Liver (tissue), 9 donors: Measurements from ENCODE around the gene ZNF354C. TPM values are rescaled to one million over a fixed set of nuclear protein-coding genes. Genes with fewer than 3 reads are reported as not detected.
A peak's percentile ranks its signal among the peaks of the same experiment; 100 is the strongest.

Experiments used
- DNase-seq: peaks from one replicate; pipeline ENCODE4 v3.0.0-alpha.2; 2017; ENCODE audit warnings: low spot score
- H3K27ac ChIP-seq, 2 donors: one replicate each; pipeline ENCODE4 v1.7.0; 2013; ENCODE audit warnings: inconsistent platforms in 2 of 2, low read length in 2 of 2, control low read depth in 1 of 2, low read depth in 1 of 2, mild to moderate bottlenecking in 1 of 2
- H3K27me3 ChIP-seq, 4 donors: one replicate each; pipeline versions ENCODE4 v1.6.1 to v1.7.0; 2013; ENCODE audit warnings: low read length in 3 of 4, inconsistent platforms in 1 of 4, mild to moderate bottlenecking in 1 of 4, moderate library complexity in 1 of 4; ENCODE audit not compliant: control insufficient read depth in 4 of 4, insufficient read depth in 4 of 4
- H3K36me3 ChIP-seq, 4 donors: one replicate each; pipeline versions ENCODE4 v1.6.1 to v1.7.0; 2013; ENCODE audit warnings: low read length in 3 of 4, mild to moderate bottlenecking in 3 of 4, low read depth in 1 of 4, moderate library complexity in 1 of 4; ENCODE audit not compliant: control insufficient read depth in 4 of 4, insufficient read depth in 3 of 4
- H3K4me1 ChIP-seq, 4 donors: one replicate each; pipeline versions ENCODE4 v1.6.1 to v1.7.0; 2013; ENCODE audit warnings: low read length in 3 of 4, mild to moderate bottlenecking in 3 of 4, moderate library complexity in 1 of 4; ENCODE audit not compliant: control insufficient read depth in 4 of 4, insufficient read depth in 4 of 4
- H3K4me3 ChIP-seq, 3 donors: one replicate each; pipeline versions ENCODE4 v1.6.1 to v1.7.0; 2013; ENCODE audit warnings: low read length in 3 of 3, control low read depth in 1 of 3, low read depth in 1 of 3, mild to moderate bottlenecking in 1 of 3
- H3K9ac ChIP-seq, 2 donors: one replicate each; pipeline ENCODE4 v1.7.0; 2013; ENCODE audit warnings: low read length in 2 of 2, mild to moderate bottlenecking in 2 of 2, moderate library complexity in 2 of 2, control low read depth in 1 of 2, low read depth in 1 of 2
- H3K9me3 ChIP-seq, 4 donors: one replicate each; pipeline versions ENCODE4 v1.6.1 to v1.7.0; 2013; ENCODE audit warnings: low read length in 3 of 4; ENCODE audit not compliant: control insufficient read depth in 4 of 4
- CTCF ChIP-seq: fragments of 150-350 bp; IDR thresholded peaks from 2 replicates; pipeline ENCODE4 v1.5.1; 2017; ENCODE audit warnings: improper control_type of control experiment, low read depth, low read length; ENCODE audit not compliant: missing input control
- FOXA1 ChIP-seq: IDR thresholded peaks from 2 replicates; pipeline ENCODE4 v1.6.1; 2016; ENCODE audit warnings: antibody characterized with exemption
- FOXA2 ChIP-seq: IDR thresholded peaks from 2 replicates; pipeline ENCODE4 v1.6.1; 2016; ENCODE audit warnings: antibody characterized with exemption
- GABPA ChIP-seq, 2 donors: IDR thresholded peaks in 1 of 2; conservative IDR thresholded peaks in 1 of 2; 2 replicates each; pipeline ENCODE4 v1.6.1; 2016; ENCODE audit warnings: antibody characterized with exemption in 2 of 2, mild to moderate bottlenecking in 1 of 2, moderate library complexity in 1 of 2
- HNF4A ChIP-seq, 2 donors: conservative IDR thresholded peaks; 2 replicates each; pipeline ENCODE4 v1.6.1; 2016; ENCODE audit warnings: antibody characterized with exemption in 2 of 2, mild to moderate bottlenecking in 2 of 2
- HNF4G ChIP-seq: IDR thresholded peaks from 2 replicates; pipeline ENCODE4 v1.6.1; 2016; ENCODE audit warnings: antibody characterized with exemption
- JUND ChIP-seq, 2 donors: IDR thresholded peaks; 2 replicates each; pipeline ENCODE4 v1.6.1; 2016; ENCODE audit warnings: antibody characterized with exemption in 2 of 2
- RAD21 ChIP-seq, 2 donors: IDR thresholded peaks; 2 replicates each; pipeline ENCODE4 v1.6.1; 2016; ENCODE audit warnings: antibody characterized with exemption in 2 of 2, mild to moderate bottlenecking in 2 of 2
- RXRA ChIP-seq, 2 donors: IDR thresholded peaks; 2 replicates each; pipeline ENCODE4 v1.6.1; 2017 to 2018; ENCODE audit warnings: antibody characterized with exemption in 2 of 2, mild to moderate bottlenecking in 1 of 2
- SP1 ChIP-seq: IDR thresholded peaks from 2 replicates; pipeline ENCODE4 v1.6.1; 2018; ENCODE audit warnings: antibody characterized with exemption, mild to moderate bottlenecking
- YY1 ChIP-seq: IDR thresholded peaks from 2 replicates; pipeline ENCODE4 v1.6.1; 2016; ENCODE audit warnings: antibody characterized with exemption, mild to moderate bottlenecking
- ZBTB33 ChIP-seq: IDR thresholded peaks from 2 replicates; pipeline ENCODE4 v1.6.1; 2016; ENCODE audit warnings: antibody characterized with exemption
- WGBS: extraction: QIAGEN DNeasy Blood & Tissue Kit; methylation state at CpG from one replicate; pipeline ENCODE4 v1.1.7; 2013; 5-methylcytosine and 5-hydroxymethylcytosine counted together
- polyA plus RNA-seq, 2 donors: library from polyadenylated mRNA; stranded (reverse) in 1 of 2; unstranded in 1 of 2; fragments of 200-250 nt in 1 of 2; fragments of >200 nt in 1 of 2; fragmentation: Nextera tagmentation in 1 of 2; extraction: Ambion mirVana in 1 of 2; gene quantifications; one replicate each; pipeline versions ENCODE4 v1.2.1 to v1.2.3, GENCODE V29; 2013 to 2015
- total RNA-seq, 2 donors: library from RNA; depleted of rRNA; stranded (reverse); fragments of >200 nt; gene quantifications; one replicate each; pipeline ENCODE4 v1.2.3, GENCODE V29; 2014
- donor health status: healthy.
- donor health status: healthy.
- donor health status: healthy.
- donor health status: healthy.
- donor health status: healthy.

Gene ZNF354C
- total and polyA plus RNA-seq, 4 donors, result 0.49 to 2.8 (median 1.6) TPM

GRCh38 chr5:179118756-179119414 is 58.7 kb downstream of the ZNF354C start:
- Histone ChIP-seq H3K4me1 (peaks cover 0 to 2% (median 0%) of the 10 kb centered on the region in 4 donors), H3K9ac (no peak overlapping the region), H3K9me3 (peaks cover 12 to 32% (median 16%) of the 10 kb centered on the region in 4 donors), H3K27ac (no peak overlapping the region), H3K27me3 (no peaks in the 10 kb centered on the region), H3K4me3 (no peak overlapping the region), H3K36me3 (no peaks in the 10 kb centered on the region)
- DNase-seq, result peak; percentile 19
- TF ChIP-seq JUND (IDR thresholded peaks at IDR 0.05) (no peak), SP1 (no peak), HNF4A (conservative IDR thresholded peaks at IDR 0.05) (no peak), FOXA1 (no peak), ZBTB33 (no peak), HNF4G (no peak), CTCF (no peak), GABPA (IDR thresholded peaks at IDR 0.05 in 1 of 2, conservative IDR thresholded peaks at IDR 0.05 in 1 of 2) (no peak), FOXA2 (no peak)
- WGBS, result 94% methylated on average over 10 of the region's 10 CpGs

GRCh38 chr5:179119415-179120170 is 59.4 kb downstream of the ZNF354C start:
- DNase-seq, result peak; percentile 17
- no peak overlapping the region for H3K9ac ChIP-seq
- H3K27ac ChIP-seq, result no peak overlapping the region
- H3K4me3 ChIP-seq, result no peak overlapping the region
- 92% methylated on average over 15 of the region's 15 CpGs for WGBS
- peaks cover 0 to 2% (median 0%) of the 10 kb centered on the region in 4 donors for H3K4me1 ChIP-seq
- peaks cover 9 to 27% (median 17%) of the 10 kb centered on the region in 4 donors for H3K9me3 ChIP-seq
- H3K36me3 ChIP-seq, result no peaks in the 10 kb centered on the region
- TF ChIP-seq SP1 (no peak), YY1 (no peak), RAD21 (IDR thresholded peaks at IDR 0.05) (no peak), RXRA (IDR thresholded peaks at IDR 0.05) (no peak)
- no peaks in the 10 kb centered on the region for H3K27me3 ChIP-seq

- peaks cover 0 to 2% (median 0%) of the 10 kb centered on the region in 4 donors for H3K4me1 ChIP-seq
- peak; percentile 5 for DNase-seq
- H3K4me3 ChIP-seq, result peak overlapping the region in 2 of 3 donors; percentile 23 to 38
- H3K27me3 ChIP-seq, result no peaks in the 10 kb centered on the region
- H3K9ac ChIP-seq, result no peak overlapping the region
- 94% methylated on average over 35 of the region's 35 CpGs for WGBS
- H3K36me3 ChIP-seq, result no peaks in the 10 kb centered on the region
- peaks cover 3 to 19% (median 17%) of the 10 kb centered on the region in 4 donors for H3K9me3 ChIP-seq
- H3K27ac ChIP-seq, result no peak overlapping the region
- TF ChIP-seq ZBTB33 (no peak), YY1 (no peak)
These were observed 60.3 kb downstream of the ZNF354C start for GRCh38 chr5:179120421-179120861.
